Loucy (cell line): ENCODE results near the gene EP400.

Experiments
- H2AFZ ChIP-seq: fragments of 200-600 bp; sonication (generic); 2 replicates; pipeline ENCODE4 v1.6.0; 2016; ENCODE audit warnings: antibody characterized with exemption, mild to moderate bottlenecking, low read length, moderate library complexity
- H3F3A ChIP-seq: fragments of 200-600 bp; 2 replicates; pipeline ENCODE4 v1.6.0; 2016; ENCODE audit warnings: antibody characterized with exemption, low read depth, mild to moderate bottlenecking
- H3K27me3 ChIP-seq: fragments of 200-600 bp; sonication (generic); 2 replicates; pipeline ENCODE4 v1.6.1; 2014; ENCODE audit warnings: low read length, mild to moderate bottlenecking; ENCODE audit not compliant: insufficient read depth, poor library complexity, severe bottlenecking
- H3K36me3 ChIP-seq: fragments of 200-600 bp; sonication (generic); 2 replicates; pipeline ENCODE4 v1.6.1; 2016; ENCODE audit warnings: low read length; ENCODE audit not compliant: insufficient read depth
- H3K4me1 ChIP-seq: fragments of 200-600 bp; sonication (generic); 2 replicates; pipeline ENCODE4 v1.5.1; 2014; ENCODE audit warnings: low read length, mild to moderate bottlenecking; ENCODE audit not compliant: insufficient read depth, poor library complexity, severe bottlenecking
- H3K4me2 ChIP-seq: fragments of 200-600 bp; sonication (generic); 2 replicates; pipeline ENCODE4 v1.6.0; 2014; ENCODE audit warnings: antibody characterized with exemption, low read length, low read depth, mild to moderate bottlenecking; ENCODE audit not compliant: poor library complexity, severe bottlenecking
- H3K4me3 ChIP-seq: fragments of 200-600 bp; sonication (generic); 2 replicates; pipeline ENCODE4 v1.5.1; 2014; ENCODE audit warnings: low read length, mild to moderate bottlenecking, mixed read lengths; ENCODE audit not compliant: poor library complexity, severe bottlenecking
- H3K79me2 ChIP-seq: fragments of 200-600 bp; sonication (generic); 2 replicates; pipeline ENCODE4 v1.6.1; 2014; ENCODE audit warnings: low read length; ENCODE audit not compliant: insufficient read depth
- H3K9ac ChIP-seq: fragments of 200-600 bp; sonication (generic); 2 replicates; pipeline ENCODE4 v1.6.0; 2014; ENCODE audit warnings: mild to moderate bottlenecking, low read depth, low read length, moderate library complexity; ENCODE audit not compliant: poor library complexity, severe bottlenecking
- H3K9me2 ChIP-seq: fragments of 200-600 bp; sonication (generic); replicated peaks from 2 replicates; pipeline ENCODE4 v1.6.1; 2016; ENCODE audit warnings: low read depth, low read length, mixed read lengths
- H3K9me3 ChIP-seq: fragments of 200-600 bp; sonication (generic); 2 replicates; pipeline ENCODE4 v1.6.1; 2014; ENCODE audit warnings: mild to moderate bottlenecking, antibody characterized with exemption, low read length, low read depth; ENCODE audit not compliant: insufficient read depth
- H4K20me1 ChIP-seq: fragments of 200-600 bp; sonication (generic); 2 replicates; pipeline ENCODE4 v1.6.0; 2014; ENCODE audit warnings: antibody characterized with exemption, low read length, mild to moderate bottlenecking; ENCODE audit not compliant: insufficient read depth, poor library complexity, severe bottlenecking
- EZH2phosphoT487 ChIP-seq: fragments of 200-600 bp; IDR thresholded peaks from 2 replicates; pipeline ENCODE4 v1.6.1; 2018; ENCODE audit warnings: antibody characterized with exemption, mild to moderate bottlenecking, moderate library complexity, borderline replicate concordance
- TF ChIP-seq, protein P1 (sequence below): fragments of 200-600 bp; sonication (generic); conservative IDR thresholded peaks from 2 replicates; pipeline ENCODE4 v1.5.1; 2014; ENCODE audit warnings: mild to moderate bottlenecking, antibody characterized with exemption, low read length

EP400 gene

DNA sequence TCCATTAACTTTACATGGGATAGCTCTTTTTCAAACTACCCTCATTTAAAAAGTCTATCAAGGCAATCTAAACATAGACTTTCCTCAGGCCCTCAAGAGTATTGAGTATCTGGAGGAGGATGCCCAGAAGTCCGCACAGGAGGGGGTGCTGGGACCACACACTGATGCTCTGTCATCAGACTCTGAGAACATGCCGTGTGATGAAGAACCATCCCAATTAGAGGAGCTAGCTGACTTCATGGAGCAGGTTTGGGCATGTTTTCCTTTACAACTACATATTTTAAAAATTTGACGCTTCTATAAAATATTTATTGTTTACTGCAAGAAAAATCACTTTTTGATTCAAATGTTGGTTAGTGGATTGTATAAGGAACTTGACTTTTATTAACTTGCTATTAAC, 93.5 kb downstream of the EP400 start:
- no peak overlapping the region for H3K9ac ChIP-seq
- no peak for TF ChIP-seq EZH2phosphoT487
- TF ChIP-seq, protein P1, sequence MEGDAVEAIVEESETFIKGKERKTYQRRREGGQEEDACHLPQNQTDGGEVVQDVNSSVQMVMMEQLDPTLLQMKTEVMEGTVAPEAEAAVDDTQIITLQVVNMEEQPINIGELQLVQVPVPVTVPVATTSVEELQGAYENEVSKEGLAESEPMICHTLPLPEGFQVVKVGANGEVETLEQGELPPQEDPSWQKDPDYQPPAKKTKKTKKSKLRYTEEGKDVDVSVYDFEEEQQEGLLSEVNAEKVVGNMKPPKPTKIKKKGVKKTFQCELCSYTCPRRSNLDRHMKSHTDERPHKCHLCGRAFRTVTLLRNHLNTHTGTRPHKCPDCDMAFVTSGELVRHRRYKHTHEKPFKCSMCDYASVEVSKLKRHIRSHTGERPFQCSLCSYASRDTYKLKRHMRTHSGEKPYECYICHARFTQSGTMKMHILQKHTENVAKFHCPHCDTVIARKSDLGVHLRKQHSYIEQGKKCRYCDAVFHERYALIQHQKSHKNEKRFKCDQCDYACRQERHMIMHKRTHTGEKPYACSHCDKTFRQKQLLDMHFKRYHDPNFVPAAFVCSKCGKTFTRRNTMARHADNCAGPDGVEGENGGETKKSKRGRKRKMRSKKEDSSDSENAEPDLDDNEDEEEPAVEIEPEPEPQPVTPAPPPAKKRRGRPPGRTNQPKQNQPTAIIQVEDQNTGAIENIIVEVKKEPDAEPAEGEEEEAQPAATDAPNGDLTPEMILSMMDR = no peak
- H3K9me2 ChIP-seq = no peaks in the 10 kb centered on the region
- no peaks in the 10 kb centered on the region for H3K9me3 ChIP-seq
- no peak overlapping the region for H2AFZ ChIP-seq
- H4K20me1 ChIP-seq = peaks cover 5% of the 10 kb centered on the region
- H3K4me3 ChIP-seq = no peak overlapping the region
- H3K79me2 ChIP-seq = no peaks in the 10 kb centered on the region
- no peak overlapping the region for H3K4me2 ChIP-seq
- H3F3A ChIP-seq = no peaks in the 10 kb centered on the region
- no peaks in the 10 kb centered on the region for H3K27me3 ChIP-seq
- H3K4me1 ChIP-seq = peaks cover 6% of the 10 kb centered on the region
- H3K36me3 ChIP-seq = peaks cover 67% of the 10 kb centered on the region; the same call in 1 of the 2 replicates

DNA sequence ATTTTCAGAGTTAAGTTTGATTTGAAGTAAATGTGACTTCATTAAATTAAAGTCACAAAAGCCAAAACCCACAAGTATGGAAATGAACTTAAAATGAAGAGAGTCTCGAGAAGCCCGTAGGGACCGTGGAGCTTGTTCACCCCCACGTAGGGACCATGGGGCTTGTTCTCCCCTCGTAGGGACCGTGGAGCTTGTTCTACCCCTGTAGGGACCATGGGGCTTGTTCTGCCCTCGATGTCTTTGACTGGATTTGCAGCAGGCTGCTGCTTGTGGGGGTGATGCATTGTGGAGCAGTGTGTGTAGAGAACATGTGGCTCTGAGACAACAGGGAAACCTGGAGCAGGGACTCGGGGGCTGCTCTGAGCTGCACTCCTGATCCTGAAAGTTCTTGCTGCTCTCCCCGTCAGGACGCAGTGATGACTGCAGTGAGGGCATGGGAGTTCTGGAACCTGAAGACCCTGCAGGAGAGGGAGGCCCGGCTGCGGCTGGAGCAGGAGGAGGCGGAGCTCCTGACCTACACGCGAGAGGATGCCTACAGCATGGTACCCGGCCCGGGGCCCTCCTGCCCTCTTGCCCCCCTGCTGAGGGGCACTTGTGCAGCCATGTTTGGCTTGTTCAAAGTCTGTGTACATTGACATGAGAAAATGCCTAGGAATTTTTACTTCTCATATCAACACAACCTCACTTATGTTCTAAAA, 94.2 kb downstream of the EP400 start:
- Histone ChIP-seq H2AFZ (no peak overlapping the region), H4K20me1 (peaks cover 5% of the 10 kb centered on the region), H3K79me2 (no peaks in the 10 kb centered on the region), H3K9me3 (no peaks in the 10 kb centered on the region), H3K36me3 (peaks cover 64% of the 10 kb centered on the region; the same call in 1 of the 2 replicates), H3K9ac (no peak overlapping the region), H3K4me1 (peaks cover 6% of the 10 kb centered on the region), H3K4me3 (no peak overlapping the region), H3F3A (no peaks in the 10 kb centered on the region), H3K4me2 (no peak overlapping the region), H3K9me2 (no peaks in the 10 kb centered on the region), H3K27me3 (no peaks in the 10 kb centered on the region)
- TF ChIP-seq, protein P1 = no peak
- no peak for TF ChIP-seq EZH2phosphoT487

DNA sequence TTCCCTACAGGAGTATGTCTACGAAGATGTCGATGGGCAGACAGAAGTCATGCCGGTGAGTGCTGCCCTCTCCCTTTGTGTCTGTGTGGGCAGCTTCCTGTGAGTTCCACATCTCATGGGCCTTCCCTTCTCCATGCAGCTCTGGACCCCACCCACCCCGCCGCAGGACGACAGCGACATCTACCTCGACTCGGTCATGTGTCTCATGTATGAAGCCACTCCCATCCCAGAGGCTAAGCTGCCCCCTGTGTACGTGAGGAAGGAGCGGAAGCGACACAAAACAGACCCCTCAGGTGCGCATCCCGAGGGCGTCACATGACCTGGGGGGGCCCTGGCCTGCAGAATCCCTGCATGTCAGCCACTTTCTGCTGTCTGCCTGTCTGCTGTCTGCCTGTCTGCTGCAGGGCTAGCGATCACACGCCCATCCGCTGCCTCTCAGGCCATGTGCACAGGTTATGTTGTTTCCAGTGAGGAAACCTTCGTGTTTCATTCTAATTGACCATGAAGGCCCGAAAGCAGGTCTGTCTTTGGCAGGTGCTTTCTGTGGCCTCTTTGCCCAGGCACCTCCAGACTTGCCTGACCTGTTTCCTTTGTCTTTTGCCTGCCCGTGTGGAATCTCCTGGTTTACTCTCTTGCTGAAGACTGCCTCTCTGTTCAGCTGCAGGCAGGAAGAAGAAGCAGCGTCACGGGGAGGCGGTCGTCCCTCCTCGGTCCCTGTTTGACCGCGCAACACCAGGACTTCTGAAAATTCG, 95.1 kb downstream of the EP400 start:
- Histone ChIP-seq H2AFZ (no peak overlapping the region), H3F3A (no peaks in the 10 kb centered on the region), H3K9ac (no peak overlapping the region), H3K36me3 (peaks cover 64% of the 10 kb centered on the region; the same call in 1 of the 2 replicates), H3K9me2 (no peaks in the 10 kb centered on the region), H3K27me3 (no peaks in the 10 kb centered on the region), H3K4me2 (no peak overlapping the region), H3K4me3 (no peak overlapping the region), H4K20me1 (peaks cover 5% of the 10 kb centered on the region), H3K79me2 (no peaks in the 10 kb centered on the region), H3K4me1 (peaks cover 6% of the 10 kb centered on the region), H3K9me3 (no peaks in the 10 kb centered on the region)
- TF ChIP-seq EZH2phosphoT487 = no peak
- TF ChIP-seq, protein P1 = no peak
